ENCODE measurements around the gene NUDT3. TPM values are rescaled to one million over a fixed set of nuclear protein-coding genes. Genes with fewer than 3 reads are reported as not detected.
A peak's percentile ranks its signal among the peaks of the same experiment; 100 is the strongest.
"Not testable (repeated sequence)": the region's sequence is repeated elsewhere in the genome, so short reads cannot be mapped to it uniquely, and the experiment has no call there.

The NUDT3 gene
- total RNA-seq, 2 donors from 2014 or later, result 7.9 to 15.1 TPM

GRCh38 chr6:34247481-34248197 lies 144.8 kb downstream of the NUDT3 start:
- Mint-ChIP-seq H3K27ac (peak overlapping the region; percentile 87 to 96), H3K36me3 (peaks cover 4 to 6% of the 10 kb centered on the region in 2 donors), H3K9me3 (no peaks in the 10 kb centered on the region)
- DNase-seq (ENCODE audit: low spot score in 2 of 2), result peak in 1 of 2 donors; percentile 55
- ATAC-seq, result no peak

GRCh38 chr6:34246563-34247391 lies 145.7 kb downstream of the NUDT3 start:
- Mint-ChIP-seq H3K9me3 (no peaks in the 10 kb centered on the region), H3K27ac (peak overlapping the region in 1 of 2 donors; percentile 87), H3K36me3 (peaks cover 12 to 14% of the 10 kb centered on the region in 2 donors)
- ATAC-seq (no peak), DNase-seq (ENCODE audit: low spot score in 2 of 2) (peak; percentile 57 to 69)

GRCh38 chr6:34246249-34246562 lies 146.3 kb downstream of the NUDT3 start:
- Mint-ChIP-seq H3K9me3 (no peaks in the 10 kb centered on the region), H3K27ac (peak overlapping the region in 1 of 2 donors; percentile 87), H3K36me3 (peaks cover 18 to 20% of the 10 kb centered on the region in 2 donors)
- DNase-seq (ENCODE audit: low spot score in 2 of 2), result no peak
- ATAC-seq, result no peak

- ATAC-seq; DNase-seq (ENCODE audit: low spot score in 2 of 2); H3K9me3 Mint-ChIP-seq: not testable (repeated sequence)
- H3K36me3 Mint-ChIP-seq, result peaks cover 23 to 25% of the 10 kb centered on the region in 2 donors
- peak overlapping the region in 1 of 2 donors; percentile 87 for H3K27ac Mint-ChIP-seq
Observed at GRCh38 chr6:34245761-34246140, 146.7 kb downstream of the NUDT3 start.

GRCh38 chr6:34245032-34245760 lies 147.3 kb downstream of the NUDT3 start:
- Mint-ChIP-seq H3K36me3 (peaks cover 25 to 28% of the 10 kb centered on the region in 2 donors), H3K27ac (peak overlapping the region; percentile 87)
- ATAC-seq; H3K9me3 Mint-ChIP-seq; DNase-seq (ENCODE audit: low spot score in 2 of 2): not testable (repeated sequence)

GRCh38 chr6:34243901-34244884 lies 148.3 kb downstream of the NUDT3 start:
- H3K36me3 Mint-ChIP-seq, result peaks cover 25 to 35% of the 10 kb centered on the region in 2 donors
- DNase-seq (ENCODE audit: low spot score in 2 of 2), result peak in 1 of 2 donors; percentile 77

GRCh38 chr6:34243131-34243771 lies 149.2 kb downstream of the NUDT3 start:
- H3K9me3 Mint-ChIP-seq, result no peaks in the 10 kb centered on the region
- peaks cover 30 to 41% of the 10 kb centered on the region in 2 donors for H3K36me3 Mint-ChIP-seq
- peak overlapping the region; percentile 87 to 93 for H3K27ac Mint-ChIP-seq
- DNase-seq (ENCODE audit: low spot score in 2 of 2) (no peak), ATAC-seq (peak in 1 of 2 donors; percentile 7)

More at GRCh38 chr6:34243901-34244884, 148.3 kb downstream of the NUDT3 start:
- H3K27ac Mint-ChIP-seq, result peak overlapping the region; percentile 87 to 89
- no peaks in the 10 kb centered on the region for H3K9me3 Mint-ChIP-seq
- peak; percentile 18 to 36 for ATAC-seq

GRCh38 chr6:34242252-34243130 lies 150.0 kb downstream of the NUDT3 start:
- peaks cover 33 to 45% of the 10 kb centered on the region in 2 donors for H3K36me3 Mint-ChIP-seq
- H3K9me3 Mint-ChIP-seq, result no peaks in the 10 kb centered on the region
- DNase-seq (ENCODE audit: low spot score in 2 of 2) (no peak), ATAC-seq (peak in 1 of 2 donors; percentile 33)
- H3K27ac Mint-ChIP-seq, result peak overlapping the region; percentile 87 to 93

- H3K27ac Mint-ChIP-seq, result peak overlapping the region; percentile 79 to 87
- no peaks in the 10 kb centered on the region for H3K9me3 Mint-ChIP-seq
- ATAC-seq, result no peak
- H3K36me3 Mint-ChIP-seq, result peaks cover 33 to 45% of the 10 kb centered on the region in 2 donors
- no peak for DNase-seq (ENCODE audit: low spot score in 2 of 2)
Observed at GRCh38 chr6:34241351-34242215, 150.9 kb downstream of the NUDT3 start.

GRCh38 chr6:34240329-34241248 lies 151.9 kb downstream of the NUDT3 start:
- DNase-seq (ENCODE audit: low spot score in 2 of 2), result no peak
- peaks cover 33 to 45% of the 10 kb centered on the region in 2 donors for H3K36me3 Mint-ChIP-seq
- no peak for ATAC-seq
- peak overlapping the region; percentile 87 to 91 for H3K27ac Mint-ChIP-seq
- no peaks in the 10 kb centered on the region for H3K9me3 Mint-ChIP-seq

- H3K27ac Mint-ChIP-seq, result peak overlapping the region; percentile 90 to 91
- ATAC-seq (no peak), DNase-seq (ENCODE audit: low spot score in 2 of 2) (no peak)
- peaks cover 33 to 45% of the 10 kb centered on the region in 2 donors for H3K36me3 Mint-ChIP-seq
- no peaks in the 10 kb centered on the region for H3K9me3 Mint-ChIP-seq
Observed at GRCh38 chr6:34239893-34240292, 152.6 kb downstream of the NUDT3 start.

GRCh38 chr6:34239500-34239825 lies 153.0 kb downstream of the NUDT3 start:
- DNase-seq (ENCODE audit: low spot score in 2 of 2) (no peak), ATAC-seq (no peak)
- H3K36me3 Mint-ChIP-seq, result peaks cover 33 to 45% of the 10 kb centered on the region in 2 donors
- no peaks in the 10 kb centered on the region for H3K9me3 Mint-ChIP-seq
- peak overlapping the region; percentile 90 to 99 for H3K27ac Mint-ChIP-seq
